Effector memory CD4-positive, alpha-beta T cell (primary cell): Measurements from ENCODE around the gene NTRK2.

Experiments used
- DNase-seq, 3 donors: peaks; one replicate each; pipeline ENCODE4 v3.0.0-alpha.2; 2020
- H3K27ac ChIP-seq: 2 replicates; pipeline ENCODE4 v1.7.0; 2013; ENCODE audit warnings: mild to moderate bottlenecking, low read length, moderate library complexity; ENCODE audit not compliant: insufficient read depth, poor library complexity, severe bottlenecking
- H3K27me3 ChIP-seq: replicated peaks from 2 replicates; pipeline ENCODE4 v1.7.0; 2013; ENCODE audit warnings: mild to moderate bottlenecking, low read length; ENCODE audit not compliant: insufficient read depth, control insufficient read depth, poor library complexity, severe bottlenecking
- H3K36me3 ChIP-seq: 2 replicates; pipeline ENCODE4 v1.7.0; 2013; ENCODE audit warnings: mild to moderate bottlenecking, low read length, moderate library complexity; ENCODE audit not compliant: control insufficient read depth, insufficient read depth
- H3K4me1 ChIP-seq: 2 replicates; pipeline ENCODE4 v1.7.0; 2013; ENCODE audit warnings: low read length, mild to moderate bottlenecking; ENCODE audit not compliant: control insufficient read depth, insufficient read depth, poor library complexity, severe bottlenecking
- H3K4me3 ChIP-seq: 2 replicates; pipeline ENCODE4 v1.7.0; 2013; ENCODE audit warnings: low read length, low read depth, mild to moderate bottlenecking; ENCODE audit not compliant: insufficient read depth, poor library complexity, severe bottlenecking
- H3K9me3 ChIP-seq: 2 replicates; pipeline ENCODE4 v1.7.0; 2013; ENCODE audit warnings: mild to moderate bottlenecking, low read length, moderate library complexity; ENCODE audit not compliant: control insufficient read depth

NTRK2 gene

GRCh38 chr9:84659773-84660172 is 9.8 kb upstream of the NTRK2 start:
- Histone ChIP-seq H3K27me3 (no peaks in the 10 kb centered on the region), H3K27ac (no peak overlapping the region), H3K4me3 (no peak overlapping the region), H3K4me1 (no peaks in the 10 kb centered on the region), H3K36me3 (no peaks in the 10 kb centered on the region), H3K9me3 (no peaks in the 10 kb centered on the region)
- no peak for DNase-seq

- no peaks in the 10 kb centered on the region for H3K36me3 ChIP-seq
- no peaks in the 10 kb centered on the region for H3K4me1 ChIP-seq
- no peaks in the 10 kb centered on the region for H3K9me3 ChIP-seq
- H3K4me3 ChIP-seq: no peak overlapping the region
- no peak for DNase-seq
- H3K27ac ChIP-seq: no peak overlapping the region
- no peaks in the 10 kb centered on the region for H3K27me3 ChIP-seq
Observed at GRCh38 chr9:84667571-84668195, 1.8 kb upstream of the NTRK2 start.

DNA sequence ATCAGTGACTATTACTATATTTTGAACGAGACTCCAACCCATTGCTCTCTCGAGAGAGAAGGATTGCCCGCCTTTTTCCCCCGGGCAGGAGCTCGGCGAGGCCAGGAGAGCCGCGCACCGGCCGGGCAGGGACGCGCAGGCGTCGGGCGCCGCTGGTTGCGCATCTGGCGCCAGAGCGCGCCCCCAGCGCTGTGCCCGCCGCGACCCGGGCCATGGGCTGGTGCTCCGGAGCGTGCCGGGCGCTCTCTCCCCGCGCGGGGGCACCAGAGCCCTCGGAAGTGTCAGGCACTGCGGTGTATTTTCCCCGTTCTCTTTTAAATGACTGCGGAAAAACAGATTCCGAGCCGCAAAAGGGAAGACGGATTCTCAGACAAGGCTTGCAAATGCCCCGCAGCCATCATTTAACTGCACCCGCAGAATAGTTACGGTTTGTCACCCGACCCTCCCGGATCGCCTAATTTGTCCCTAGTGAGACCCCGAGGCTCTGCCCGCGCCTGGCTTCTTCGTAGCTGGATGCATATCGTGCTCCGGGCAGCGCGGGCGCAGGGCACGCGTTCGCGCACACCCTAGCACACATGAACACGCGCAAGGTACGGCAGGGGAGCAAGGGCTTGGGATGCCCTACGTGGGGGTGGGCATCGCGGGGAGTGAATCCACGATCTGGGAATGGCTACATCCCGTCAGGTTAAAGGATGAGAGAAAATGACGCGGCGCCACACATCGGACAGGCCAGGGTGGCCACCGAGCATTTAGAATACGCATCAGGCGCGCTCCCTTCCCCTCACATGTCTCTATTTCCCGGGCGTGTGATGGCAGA is 1.1 kb upstream of the NTRK2 start:
- Histone ChIP-seq H3K36me3 (no peaks in the 10 kb centered on the region), H3K27ac (no peak overlapping the region), H3K4me1 (no peaks in the 10 kb centered on the region), H3K27me3 (no peaks in the 10 kb centered on the region), H3K4me3 (peak overlapping the region; percentile 32), H3K9me3 (no peaks in the 10 kb centered on the region)
- DNase-seq: peak in 1 of 3 donors; percentile 18

DNA sequence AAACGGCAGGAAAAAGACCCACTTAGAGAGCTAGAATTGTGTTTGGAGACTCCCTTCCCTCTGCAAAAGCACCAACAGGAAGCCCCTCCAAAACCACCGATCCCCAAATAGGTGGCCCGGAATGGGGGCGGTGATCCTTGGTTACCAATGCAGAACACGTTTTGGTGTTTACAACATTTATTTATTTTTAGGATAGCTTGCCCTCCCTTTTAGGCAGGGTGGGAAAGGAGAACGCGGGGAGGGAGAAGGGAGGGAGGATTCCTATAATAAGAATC is 579 bp upstream of the NTRK2 start:
- Histone ChIP-seq H3K4me1 (no peaks in the 10 kb centered on the region), H3K4me3 (peak overlapping the region; percentile 32), H3K9me3 (no peaks in the 10 kb centered on the region), H3K36me3 (no peaks in the 10 kb centered on the region), H3K27ac (no peak overlapping the region), H3K27me3 (no peaks in the 10 kb centered on the region)
- no peak for DNase-seq

DNA sequence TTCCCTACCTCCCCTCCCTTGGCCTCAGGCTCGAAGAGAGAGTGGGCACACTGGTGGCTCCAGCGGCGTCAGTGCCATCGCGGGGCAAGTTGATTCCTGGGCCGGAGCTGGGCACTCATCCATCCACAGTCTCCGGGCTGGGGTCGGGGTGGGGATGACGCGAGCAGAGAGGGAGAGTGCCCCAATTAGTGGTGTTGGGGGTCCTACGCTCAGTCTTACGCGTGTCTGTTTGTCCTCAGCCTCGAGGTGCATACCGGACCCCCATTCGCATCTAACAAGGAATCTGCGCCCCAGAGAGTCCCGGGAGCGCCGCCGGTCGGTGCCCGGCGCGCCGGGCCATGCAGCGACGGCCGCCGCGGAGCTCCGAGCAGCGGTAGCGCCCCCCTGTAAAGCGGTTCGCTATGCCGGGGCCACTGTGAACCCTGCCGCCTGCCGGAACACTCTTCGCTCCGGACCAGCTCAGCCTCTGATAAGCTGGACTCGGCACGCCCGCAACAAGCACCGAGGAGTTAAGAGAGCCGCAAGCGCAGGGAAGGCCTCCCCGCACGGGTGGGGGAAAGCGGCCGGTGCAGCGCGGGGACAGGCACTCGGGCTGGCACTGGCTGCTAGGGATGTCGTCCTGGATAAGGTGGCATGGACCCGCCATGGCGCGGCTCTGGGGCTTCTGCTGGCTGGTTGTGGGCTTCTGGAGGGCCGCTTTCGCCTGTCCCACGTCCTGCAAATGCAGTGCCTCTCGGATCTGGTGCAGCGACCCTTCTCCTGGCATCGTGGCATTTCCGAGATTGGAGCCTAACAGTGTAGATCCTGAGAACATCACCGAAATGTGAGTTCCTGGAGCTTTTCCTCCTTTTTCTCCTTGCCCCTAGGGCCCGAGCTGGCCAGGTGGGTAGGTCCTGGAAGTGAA is 861 bp downstream of the NTRK2 start:
- no peaks in the 10 kb centered on the region for H3K36me3 ChIP-seq
- H3K27me3 ChIP-seq: no peaks in the 10 kb centered on the region
- no peaks in the 10 kb centered on the region for H3K9me3 ChIP-seq
- no peak overlapping the region for H3K27ac ChIP-seq
- H3K4me1 ChIP-seq: no peaks in the 10 kb centered on the region
- DNase-seq: no peak
- H3K4me3 ChIP-seq: peak overlapping the region; percentile 29

DNA sequence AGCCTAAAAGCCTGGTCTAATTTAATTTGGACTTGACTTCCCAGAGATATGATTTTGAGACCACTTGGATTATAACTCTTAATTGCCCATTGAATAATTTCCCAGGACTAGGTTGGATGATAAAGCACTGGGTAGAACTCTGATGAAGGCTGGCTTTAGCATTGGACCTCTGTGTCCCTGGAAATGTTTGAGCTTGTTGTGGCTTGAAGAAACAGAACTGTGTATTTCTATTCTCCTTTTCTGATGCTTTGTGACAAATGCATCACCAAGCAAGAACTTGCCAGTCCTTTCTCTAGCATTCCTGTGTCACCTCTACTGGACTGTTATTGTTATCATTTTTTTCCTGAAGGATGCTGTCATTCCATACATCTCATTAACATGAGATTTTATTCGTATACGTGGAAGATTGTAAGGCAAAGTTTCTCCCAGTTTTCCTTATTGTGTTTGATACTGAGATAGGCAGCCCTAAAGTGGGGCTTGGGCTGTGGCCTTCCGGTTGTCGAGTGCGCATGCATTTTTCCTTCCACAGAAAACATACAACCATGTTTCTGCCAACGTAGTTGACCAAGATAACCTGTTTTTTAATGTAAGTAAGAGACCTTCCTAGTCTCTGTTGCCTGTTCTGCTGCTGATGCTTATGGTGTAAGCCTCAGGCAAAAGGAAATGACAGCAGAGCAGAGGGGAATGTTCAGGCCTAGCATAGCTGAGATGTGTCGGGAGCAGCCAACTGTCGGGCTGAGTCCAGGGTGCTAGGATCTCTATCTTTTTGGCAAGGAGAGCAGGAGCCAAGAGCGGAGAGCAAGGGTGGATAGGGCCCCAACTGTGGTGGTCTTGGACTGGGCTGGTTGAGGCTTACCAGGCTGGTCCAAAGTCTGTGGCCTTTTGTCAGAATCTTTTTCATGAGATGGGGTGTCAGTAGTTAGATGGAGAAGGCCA is 2.3 kb downstream of the NTRK2 start:
- Histone ChIP-seq H3K4me3 (no peak overlapping the region), H3K9me3 (no peaks in the 10 kb centered on the region), H3K36me3 (no peaks in the 10 kb centered on the region), H3K4me1 (no peaks in the 10 kb centered on the region), H3K27me3 (no peaks in the 10 kb centered on the region), H3K27ac (no peak overlapping the region)
- no peak for DNase-seq

DNA sequence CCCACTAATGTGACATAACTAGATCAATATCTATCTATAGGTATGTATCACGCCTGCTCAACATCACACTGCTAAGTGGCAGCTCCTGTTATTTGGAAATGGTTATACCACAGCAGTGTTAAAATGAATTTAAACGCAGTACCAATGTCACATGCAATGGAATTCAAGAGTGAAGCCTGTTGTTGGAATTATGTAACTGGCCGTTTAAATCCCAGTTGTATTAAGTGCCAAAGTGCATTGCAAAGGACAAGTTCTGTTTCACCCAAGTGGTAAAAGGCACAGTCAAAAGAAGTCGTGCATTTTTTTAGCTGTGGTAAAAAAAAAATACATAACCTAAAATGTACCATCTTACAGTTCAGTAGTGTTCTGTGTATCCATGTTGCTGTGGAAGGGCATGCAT is 4.3 kb downstream of the NTRK2 start:
- H3K27me3 ChIP-seq: no peaks in the 10 kb centered on the region

DNA sequence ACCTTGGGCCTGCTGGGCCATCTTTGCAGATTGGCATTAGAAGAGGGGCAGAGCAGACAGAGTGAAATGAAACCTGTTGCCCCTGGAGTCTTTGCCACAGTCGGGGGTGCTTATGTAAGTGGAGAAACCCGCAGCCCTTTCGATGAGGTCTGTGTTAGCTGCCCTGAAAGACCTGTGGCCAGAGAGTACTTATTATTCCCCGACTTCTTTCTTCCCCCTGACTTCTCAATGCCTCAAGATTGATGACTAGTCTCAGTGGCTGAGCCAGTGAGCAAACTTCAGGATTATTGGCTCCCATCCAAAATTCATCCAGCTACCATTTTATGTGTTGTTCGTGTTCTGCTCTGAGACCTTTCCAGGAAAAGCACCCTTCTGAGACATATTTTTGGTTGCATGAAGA is 7.6 kb downstream of the NTRK2 start:
- DNase-seq: no peak

More for the DNA sequence above, 4.3 kb downstream of the NTRK2 start:
- Histone ChIP-seq H3K9me3 (no peaks in the 10 kb centered on the region), H3K36me3 (no peaks in the 10 kb centered on the region), H3K27ac (no peak overlapping the region), H3K4me1 (no peaks in the 10 kb centered on the region), H3K4me3 (no peak overlapping the region)
- no peak for DNase-seq

GRCh38 chr9:84679571-84679970 is 10.0 kb downstream of the NTRK2 start:
- Histone ChIP-seq H3K27ac (no peak overlapping the region), H3K4me1 (no peaks in the 10 kb centered on the region), H3K36me3 (no peaks in the 10 kb centered on the region), H3K27me3 (no peaks in the 10 kb centered on the region), H3K9me3 (no peaks in the 10 kb centered on the region), H3K4me3 (no peak overlapping the region)
- no peak for DNase-seq

More for the DNA sequence above, 7.6 kb downstream of the NTRK2 start:
- Histone ChIP-seq H3K4me3 (no peak overlapping the region), H3K27ac (no peak overlapping the region), H3K4me1 (no peaks in the 10 kb centered on the region), H3K27me3 (no peaks in the 10 kb centered on the region), H3K9me3 (no peaks in the 10 kb centered on the region), H3K36me3 (no peaks in the 10 kb centered on the region)
